Stimulated activated CD4-positive, alpha-beta T cell treated with anti-CD3 and anti-CD28 coated beads, Interleukin-12 subunit alpha, Interleukin-12 subunit beta, amount 100 ng/mL, for 48 hours (primary cell): ENCODE results near the gene PELI2.

ENCODE experiments used
- DNase-seq, 3 donors: peaks; one replicate each; pipeline ENCODE4 v3.0.0-alpha.2; 2020; ENCODE audit warnings: low read depth in 2 of 3, low spot score in 1 of 3

PELI2 gene

DNA sequence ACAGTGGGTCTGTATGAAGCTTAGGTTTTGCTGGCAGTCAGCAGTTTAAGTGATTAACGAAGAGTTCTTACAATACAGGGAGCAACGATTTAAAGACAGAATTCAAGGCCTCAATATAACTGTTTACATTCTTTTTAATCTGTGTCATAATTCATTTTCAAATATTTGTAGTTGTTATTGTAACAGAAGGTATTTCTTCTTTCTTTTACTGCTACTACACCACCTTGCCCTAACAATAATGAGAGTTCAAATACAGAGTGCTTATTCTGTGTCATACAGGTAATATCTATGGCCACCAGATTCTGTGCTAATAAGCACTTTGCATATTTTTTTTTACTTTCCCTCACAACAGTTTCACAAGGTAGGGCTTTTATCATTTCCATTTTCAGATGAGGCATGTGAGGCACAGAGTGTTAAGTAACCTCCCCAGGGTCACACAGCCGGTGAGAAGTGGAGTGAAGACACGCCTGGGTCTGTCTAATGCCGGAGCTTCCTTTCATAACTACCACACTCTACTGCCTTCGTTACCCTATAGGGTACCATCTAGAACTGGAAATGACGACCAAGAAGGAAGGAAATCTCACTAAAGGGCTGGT is 81.9 kb downstream of the PELI2 start:
- DNase-seq = no peak

DNA sequence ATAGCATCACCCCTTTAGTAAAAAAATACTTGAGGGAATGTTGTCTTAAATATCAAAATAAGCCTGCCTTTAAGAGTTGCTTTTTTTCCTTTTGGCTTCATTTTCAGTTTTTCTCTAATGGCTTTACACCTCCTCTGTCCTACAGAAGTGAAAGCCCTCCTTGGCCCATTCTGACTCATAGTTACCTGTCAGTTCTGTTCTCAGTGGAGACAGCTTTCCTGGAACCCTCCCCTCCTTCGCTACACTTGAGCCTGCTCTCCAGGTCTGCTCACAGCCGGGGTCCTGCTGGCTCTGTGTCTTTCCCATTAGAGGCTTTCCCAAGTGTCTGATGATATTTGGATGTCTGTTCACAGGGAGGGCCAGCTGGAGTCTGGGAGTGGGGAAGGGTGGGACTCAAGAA is 84.0 kb downstream of the PELI2 start:
- DNase-seq = no peak

DNA sequence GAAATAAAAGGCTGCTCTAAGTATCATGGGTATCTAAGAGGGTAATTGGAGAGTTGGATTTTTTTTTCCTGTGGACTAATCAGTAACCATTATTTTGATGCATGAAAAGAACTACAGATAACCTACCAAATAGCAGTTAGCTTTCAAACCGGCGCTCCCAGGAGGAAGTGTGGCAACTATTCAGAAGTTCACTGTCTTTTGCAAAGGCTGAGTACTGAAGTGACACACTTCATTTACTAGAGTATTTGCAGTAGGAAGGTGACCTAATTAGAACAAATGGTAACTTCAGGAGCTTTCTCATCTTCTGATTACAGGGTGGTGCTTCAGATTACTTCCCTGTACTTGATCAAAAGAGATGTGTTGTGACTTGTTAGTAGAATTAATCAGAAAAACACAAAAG is 87.7 kb downstream of the PELI2 start:
- no peak for DNase-seq

DNA sequence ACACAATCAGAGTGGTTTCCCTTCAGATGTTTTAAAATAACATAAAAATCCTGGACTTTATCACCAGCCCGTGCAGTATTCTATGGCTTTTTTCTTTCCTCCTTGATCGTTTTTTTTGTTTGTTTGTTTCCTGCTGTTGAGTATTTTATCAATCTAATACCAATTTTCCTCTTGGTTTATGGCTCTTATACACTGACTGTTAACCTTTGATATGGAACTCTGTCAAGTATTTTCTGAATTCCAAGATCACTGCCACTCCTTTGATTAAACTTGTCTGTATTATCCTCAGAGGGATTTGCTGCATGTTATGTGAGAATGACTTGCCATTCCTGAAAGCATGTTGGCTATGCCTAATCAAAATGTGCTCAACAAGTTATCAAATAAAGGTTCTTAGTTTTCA is 88.4 kb downstream of the PELI2 start:
- no peak for DNase-seq

DNA sequence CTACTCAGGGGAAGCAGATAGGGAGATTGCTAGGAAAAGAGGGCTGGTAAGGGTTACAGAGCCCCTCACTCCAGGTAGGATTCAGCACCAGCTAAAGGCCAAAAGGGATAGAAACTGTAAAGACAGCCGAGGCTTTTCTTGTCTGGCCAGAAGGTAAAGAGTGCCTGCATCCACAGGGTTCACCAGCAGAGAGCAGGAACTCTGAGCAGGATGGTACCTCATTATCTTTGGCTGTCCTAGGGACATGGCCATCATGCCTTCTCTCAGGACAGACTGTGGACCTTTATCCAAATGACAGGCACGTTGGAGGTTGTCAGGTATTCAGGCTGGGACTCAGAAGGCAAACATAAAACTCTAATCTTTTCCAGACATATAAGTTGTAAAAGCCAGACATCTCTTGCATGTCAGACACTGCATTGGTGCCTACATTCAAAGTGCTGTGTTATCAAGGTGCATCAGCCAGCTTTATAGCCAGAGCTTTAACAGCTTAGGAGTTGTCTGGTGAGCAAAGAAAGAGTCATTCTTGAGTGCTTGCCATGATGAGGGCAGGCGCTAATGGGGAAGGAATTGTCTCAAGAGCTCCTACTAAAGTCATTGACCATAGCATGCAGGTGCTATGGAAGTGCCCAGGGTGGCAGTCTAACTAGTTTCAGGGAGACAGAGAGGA is 89.5 kb downstream of the PELI2 start:
- DNase-seq = no peak

DNA sequence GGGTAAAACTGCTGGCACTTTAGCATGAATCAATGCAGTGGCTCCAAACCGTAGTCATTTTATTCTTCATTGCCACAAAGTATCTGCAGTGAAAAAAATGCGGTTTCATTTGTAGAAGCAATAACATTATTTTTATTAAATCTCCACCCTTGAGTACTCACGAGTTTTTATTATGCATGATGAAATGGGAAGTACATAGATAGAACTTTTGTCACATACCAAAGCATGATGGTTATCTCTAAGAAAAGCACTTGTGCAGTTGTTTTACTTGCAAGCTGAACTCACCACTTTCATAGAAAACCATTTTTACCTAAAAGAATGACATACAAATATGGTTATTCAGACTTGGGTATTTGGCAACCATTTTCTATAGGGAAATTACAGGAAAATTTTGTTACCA is 90.3 kb downstream of the PELI2 start:
- DNase-seq = no peak

DNA sequence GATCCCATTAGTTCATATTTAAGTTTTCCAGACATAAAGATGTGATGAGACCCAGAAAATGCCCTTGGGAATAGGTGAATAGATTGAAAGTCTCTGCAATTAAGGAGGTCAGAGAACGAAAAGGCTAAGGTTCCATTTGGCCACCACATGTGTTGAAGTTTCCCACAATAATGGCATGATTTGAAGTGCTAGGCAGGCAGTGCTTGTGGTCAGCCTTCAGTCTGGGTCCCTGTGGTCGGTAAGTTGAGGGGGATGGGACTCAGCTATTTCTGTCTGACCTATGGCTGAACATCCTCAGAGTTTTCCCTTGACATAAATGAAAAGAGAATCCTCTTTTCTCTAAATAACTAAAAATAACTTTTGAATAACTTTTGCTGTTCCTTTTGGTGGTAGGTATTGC is 92.4 kb downstream of the PELI2 start:
- DNase-seq = no peak

DNA sequence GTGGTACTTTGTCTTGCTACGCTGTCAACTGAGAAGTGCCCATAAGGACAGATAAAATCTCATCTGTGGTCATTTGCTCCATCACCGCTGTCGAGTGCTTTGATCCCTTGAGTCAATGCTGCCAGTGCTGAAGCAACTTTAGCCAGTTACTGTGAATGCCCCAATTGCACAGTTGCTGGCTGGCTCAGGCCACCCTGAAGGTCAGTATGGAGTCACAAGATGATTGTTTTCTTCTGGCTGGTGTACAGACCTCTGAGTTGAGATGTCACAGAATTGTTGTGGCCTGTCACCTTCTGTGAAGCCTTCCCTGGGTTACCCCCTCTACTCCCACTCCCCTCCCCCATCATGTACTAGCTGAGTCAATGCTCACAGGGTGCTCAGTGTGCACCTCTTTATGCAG is 92.9 kb downstream of the PELI2 start:
- no peak for DNase-seq

DNA sequence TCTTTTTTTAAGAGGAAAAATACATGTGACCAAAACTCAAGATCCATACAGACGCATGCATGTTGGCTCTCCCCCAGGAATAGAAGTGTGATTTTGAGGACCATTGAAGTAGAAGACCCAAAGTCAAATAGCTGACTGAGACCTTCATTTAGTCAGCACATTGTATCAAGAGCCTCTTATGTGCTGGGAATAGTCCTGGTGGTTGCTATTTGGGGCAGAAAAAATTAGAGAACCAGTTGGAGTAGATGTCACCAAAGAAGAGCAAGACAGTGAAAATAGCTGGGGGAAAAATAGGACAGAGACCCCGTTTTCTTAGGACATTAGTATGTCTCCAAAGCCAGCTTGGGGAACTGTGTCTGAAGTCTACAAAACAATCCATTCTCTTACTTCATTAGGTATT is 93.6 kb downstream of the PELI2 start:
- DNase-seq = no peak

DNA sequence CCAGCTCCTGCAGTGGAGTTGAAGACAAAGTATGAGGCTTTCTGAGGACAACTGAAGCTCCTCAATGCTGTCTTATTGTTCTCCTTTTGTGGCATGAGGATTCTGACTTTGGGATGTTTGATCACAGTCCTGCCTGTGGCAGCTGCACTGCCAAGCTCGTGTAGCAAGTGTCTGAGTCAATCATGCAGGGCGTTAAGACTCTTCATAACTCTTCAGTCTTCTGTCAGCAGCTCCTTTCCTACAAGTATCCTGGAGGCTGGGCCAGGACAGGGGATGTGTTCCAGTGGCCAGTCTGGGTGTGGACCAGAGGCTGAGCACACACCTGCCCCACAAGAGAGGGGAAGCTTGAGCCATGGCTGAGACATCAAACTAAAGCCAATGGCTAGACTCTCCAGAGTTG is 94.3 kb downstream of the PELI2 start:
- no peak for DNase-seq

DNA sequence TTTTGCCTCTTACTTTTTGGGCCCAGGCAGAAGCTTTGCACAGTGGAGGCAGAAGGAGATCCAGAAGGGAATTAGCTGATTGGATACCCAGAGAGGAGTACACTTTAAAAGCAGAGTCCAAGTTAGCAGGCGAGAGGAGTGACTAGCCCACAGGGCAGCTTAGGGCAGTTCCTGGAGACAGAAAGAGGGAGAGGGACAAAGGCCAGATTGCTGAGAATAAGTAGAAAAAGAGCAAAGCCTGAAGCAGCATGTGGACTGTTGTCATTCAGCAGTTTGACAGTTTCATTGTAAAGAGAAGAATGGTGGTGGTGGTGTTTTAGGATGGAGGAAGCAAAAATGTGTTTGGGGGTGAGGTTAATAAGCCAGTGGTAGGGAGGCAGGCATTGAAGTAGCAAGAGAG is 95.1 kb downstream of the PELI2 start:
- no peak for DNase-seq

DNA sequence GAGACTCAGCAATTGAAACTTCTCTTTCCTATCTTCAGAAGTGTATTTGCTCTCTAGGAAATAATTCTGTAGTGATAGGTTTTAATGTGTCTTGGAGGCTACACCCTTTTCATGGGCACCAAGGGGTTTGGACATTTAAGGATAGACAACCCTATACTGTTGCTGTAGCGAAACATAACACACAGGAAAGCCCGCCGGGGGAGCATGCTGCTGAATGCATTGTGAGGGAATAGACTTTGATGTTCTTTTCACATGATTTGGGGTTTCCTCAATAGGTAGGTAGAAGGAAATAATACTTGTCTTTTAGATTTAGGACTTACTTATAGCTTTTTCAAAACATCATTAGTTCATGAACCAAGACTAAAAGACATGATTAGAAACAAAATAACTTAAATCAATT is 97.0 kb downstream of the PELI2 start:
- no peak for DNase-seq

DNA sequence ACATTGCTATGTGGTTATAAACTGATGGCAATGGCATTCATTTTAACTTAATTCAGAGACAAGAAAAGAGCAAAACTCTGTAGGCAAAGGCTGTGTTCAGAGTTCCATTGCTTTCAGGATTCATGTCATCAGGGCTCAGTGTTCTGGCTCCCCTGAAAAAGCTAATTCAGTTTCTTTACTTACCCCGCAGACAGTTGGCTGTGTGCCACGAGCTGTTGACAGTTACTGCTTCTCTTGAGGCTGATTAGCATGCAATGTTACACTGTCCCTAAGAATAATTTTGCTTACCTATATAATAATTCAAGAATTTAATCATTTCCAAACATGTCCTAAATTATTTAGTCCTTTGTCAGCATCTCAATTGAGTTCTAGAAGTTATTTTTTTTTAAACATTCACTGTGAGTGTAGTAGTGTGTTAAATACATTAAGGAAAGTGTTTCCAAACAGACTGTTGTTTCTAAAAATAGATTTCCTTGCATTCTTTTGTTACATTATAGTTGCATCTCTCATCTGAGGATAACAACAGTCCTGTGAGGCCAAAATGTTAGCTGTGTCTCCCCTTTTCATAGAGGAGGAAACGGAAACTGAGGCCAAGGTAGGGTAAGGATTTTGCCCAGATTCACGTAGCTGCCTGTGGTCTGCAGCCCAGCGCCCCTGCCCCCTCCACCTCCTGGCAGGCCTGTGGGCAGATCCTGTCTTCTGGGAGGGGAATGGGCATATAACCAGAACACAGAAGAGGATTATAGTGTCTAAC is 98.6 kb downstream of the PELI2 start:
- no peak for DNase-seq

DNA sequence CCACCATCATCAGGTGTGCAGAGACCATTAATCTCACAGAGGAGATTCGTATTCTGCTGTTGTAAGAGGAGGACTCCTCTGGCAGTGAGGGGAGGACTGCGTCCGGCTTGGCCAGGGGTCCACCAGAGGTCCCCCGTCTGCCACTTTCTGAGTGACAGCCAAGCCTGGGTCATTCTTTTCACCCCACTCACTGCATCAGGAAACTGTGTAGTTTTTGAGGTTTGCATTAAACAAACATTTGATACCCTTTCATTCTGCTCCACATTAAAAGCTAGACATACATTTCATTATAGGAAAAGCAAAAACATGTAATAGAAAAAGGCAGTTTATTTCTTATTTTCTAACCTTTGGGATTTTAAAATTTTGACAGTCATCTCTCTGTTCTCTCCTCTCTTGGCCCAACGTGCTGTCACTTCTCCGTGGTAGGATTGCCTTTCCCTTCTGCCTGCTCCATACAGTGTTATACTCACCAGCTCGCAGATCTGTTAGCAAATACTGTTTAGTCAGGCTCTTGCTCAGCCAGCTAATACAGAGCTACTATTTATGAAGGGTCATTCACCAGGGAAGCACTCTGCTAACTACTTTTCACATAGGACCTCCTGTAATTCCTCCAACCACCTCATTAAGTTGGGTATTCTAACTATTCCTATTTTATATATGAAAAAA is 99.3 kb downstream of the PELI2 start:
- no peak for DNase-seq

DNA sequence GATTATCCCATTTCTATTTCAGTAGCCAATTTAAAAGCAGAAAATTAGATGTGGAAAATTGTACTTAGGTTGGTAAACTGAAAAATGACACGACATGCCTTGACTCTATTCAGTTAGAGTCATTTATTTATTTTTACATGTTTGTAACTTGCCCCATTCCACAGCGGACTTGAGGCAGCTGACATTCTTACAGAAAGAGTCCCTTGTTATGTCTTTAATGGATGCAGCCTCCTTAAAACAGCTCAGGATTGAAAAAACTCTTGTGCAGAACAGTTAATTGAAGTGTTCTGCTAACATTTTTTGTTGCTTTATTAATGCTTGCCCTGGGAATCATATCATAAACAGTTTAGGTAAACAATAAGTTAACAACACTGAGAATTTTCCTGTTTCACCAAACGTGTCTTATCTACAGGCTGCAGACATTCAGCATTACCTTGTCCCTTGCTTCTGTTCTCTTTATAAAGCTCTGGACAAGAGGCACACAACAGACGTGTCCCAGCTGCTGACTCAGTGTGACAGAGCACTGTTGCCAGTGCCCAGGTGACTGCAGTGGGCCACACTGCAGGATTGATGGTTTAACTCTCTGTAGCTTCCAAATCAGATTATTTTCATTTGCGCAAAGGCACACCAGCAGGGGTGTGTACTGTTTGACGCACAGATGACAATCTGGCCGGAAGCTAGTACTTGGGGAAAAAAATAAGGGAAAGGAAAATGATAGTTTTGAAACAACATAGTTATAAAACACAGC is 101.6 kb downstream of the PELI2 start:
- no peak for DNase-seq

DNA sequence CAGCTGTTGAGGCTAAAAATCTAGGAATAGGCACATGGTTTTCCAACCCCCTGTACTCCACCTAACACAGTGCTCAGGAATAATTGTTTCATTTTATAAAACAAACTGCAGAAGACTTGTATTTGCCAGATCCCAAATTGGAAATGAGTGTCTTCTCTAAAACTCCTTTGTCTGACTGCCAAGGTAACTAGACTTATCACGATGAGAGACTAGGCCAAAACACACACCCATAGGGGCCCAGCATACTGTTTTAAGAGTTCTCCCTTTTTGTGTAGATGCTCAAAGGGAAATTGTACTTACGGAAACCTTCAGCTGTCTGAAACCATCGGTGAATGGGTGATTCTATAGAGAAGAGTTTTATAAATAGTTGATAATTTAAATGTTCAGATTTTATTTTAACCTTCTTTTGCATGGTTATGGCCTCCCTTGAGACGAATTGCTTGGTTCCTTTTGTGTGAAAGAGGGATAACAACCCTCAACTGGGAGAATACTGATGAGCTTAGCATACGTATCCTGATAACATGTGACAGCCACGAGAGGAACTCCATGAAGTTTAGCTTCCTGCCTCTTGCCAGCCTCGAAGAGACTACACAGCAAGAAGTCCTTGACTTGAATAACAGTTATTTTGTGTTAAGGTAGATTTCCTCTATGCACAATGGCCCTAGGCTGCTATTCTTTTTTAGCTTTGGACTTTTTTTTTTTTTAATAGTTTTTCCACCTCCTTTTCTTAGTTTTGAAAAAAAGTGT is 103.3 kb downstream of the PELI2 start:
- DNase-seq = no peak

DNA sequence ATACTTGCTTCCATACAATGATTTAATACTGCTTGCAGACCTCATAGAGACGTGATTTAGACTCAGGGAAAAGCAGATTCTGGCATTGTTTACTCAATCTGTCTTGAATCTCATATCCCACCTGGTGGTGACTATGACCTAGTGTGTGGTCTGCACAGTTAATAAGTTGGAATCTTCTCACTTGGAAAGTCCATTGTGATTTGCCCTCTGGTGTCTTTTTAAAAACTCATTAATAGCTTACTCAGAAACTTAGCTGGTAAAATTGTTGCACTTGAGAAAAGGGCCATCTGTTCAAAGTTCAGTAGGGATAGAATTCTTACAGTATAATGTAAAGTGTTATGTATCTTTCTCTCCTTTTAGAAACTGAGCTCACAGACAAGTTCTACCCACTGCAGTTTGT is 106.0 kb downstream of the PELI2 start:
- no peak for DNase-seq

DNA sequence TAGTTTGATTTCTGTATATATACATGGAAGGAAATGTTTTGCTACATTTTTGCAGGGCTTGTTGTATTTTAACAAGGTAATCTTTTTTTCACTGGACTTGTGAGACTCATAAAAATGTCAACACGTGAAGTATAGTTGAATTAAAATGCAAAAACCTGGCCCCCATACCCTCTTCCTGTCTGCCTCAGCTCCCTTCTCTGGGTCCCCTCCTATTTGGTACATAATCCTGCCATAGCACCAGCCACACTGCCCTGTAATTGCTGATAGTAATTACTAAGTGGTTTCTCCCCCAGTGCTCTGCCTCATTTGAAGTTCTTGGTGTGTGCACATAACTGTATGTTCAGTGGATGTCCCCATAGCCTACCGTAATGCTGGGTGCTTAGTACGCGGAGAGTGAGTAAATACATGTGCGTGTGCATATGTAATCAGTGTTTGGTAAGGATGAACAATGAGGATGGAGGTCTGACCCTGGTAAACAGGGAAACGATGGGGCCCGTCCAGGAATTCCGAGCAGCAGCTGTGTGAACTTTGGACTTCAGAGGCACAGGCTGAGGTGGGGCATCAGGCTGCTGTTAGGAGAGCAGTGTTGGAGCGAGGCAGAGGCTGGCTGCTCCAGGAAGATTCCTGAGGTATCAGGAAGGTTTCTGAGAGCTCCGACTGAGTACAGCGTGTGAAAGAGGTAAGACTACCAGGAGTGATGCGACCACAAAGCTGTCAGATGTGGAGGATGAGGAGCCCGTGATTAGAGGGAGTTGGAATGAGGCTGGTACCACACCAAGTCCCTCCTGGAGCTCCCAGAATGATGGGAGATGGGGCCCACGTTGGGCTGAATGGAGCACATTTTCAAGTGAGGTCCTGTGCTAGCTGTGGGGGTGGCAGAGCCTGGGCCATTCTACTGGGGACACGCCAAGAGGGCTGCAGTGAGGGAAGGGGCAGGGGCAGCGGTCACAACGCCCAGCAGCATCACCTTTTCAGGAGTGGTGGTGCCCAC is 106.8 kb downstream of the PELI2 start:
- DNase-seq = no peak

DNA sequence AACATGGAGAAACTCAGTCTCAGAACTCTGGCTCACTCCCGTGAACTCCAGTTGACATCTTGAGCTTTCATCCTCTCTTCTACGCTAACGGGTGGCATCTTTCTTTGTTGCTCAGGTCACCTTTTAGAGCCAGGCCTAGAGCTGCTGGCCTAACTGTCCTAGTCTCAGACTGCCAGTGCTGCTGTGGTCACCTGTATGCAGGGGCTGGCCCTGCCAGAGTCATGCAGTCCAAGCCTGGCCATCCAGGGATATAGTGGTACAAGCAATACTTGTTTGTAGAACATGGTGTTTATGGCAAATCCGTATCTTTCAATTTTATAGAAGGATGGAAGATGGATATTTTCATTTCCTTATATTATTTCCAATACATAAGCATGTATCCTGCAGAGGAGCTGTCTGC is 117.2 kb downstream of the PELI2 start:
- no peak for DNase-seq

DNA sequence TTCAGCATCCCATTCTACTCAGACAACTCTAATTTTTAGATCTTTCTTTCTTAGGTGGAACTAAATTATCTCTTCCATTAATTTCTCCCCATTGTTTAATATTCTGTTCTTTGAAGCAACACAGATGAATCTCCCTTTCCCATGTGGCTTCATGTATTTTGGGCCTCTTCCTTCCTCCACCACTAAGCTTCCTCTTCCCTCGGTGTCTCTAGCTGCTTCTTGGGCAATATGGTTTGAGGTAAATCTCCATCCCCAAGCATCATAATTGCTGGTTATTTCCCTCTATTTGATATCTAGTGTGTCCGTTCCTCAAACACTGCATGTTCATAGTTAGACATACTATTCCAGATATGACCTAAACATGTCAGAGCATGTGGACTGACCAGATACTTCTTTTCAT is 119.2 kb downstream of the PELI2 start:
- DNase-seq = no peak
